Bone marrow (tissue), 2 donors: ENCODE results near the gene IGSF9B.

Source experiments
- DNase-seq, 2 donors: peaks; one replicate each; lab custom pipeline; 2025; lab: John Stamatoyannopoulos, UW

IGSF9B gene

DNA sequence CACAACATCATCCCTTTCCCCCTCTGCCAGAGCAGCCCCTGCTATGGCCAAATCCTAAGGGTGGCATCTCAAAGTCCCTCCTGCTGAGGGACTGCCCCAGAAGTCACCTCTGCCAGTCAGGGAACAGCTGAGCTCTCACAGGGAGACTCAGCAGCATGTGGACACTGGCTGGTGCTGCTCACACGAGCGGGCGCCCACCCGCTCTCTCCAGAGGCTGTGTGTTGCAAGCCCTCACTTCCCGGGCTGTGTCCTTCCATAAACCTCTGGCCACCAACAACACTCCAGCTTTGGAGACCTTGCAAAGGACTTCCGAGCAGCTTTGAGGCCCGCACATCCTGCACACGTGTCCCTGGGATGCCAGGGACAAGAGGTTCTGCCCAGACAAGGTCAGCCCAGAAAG lies 2.8 kb downstream of the IGSF9B start:
- no peak for DNase-seq

DNA sequence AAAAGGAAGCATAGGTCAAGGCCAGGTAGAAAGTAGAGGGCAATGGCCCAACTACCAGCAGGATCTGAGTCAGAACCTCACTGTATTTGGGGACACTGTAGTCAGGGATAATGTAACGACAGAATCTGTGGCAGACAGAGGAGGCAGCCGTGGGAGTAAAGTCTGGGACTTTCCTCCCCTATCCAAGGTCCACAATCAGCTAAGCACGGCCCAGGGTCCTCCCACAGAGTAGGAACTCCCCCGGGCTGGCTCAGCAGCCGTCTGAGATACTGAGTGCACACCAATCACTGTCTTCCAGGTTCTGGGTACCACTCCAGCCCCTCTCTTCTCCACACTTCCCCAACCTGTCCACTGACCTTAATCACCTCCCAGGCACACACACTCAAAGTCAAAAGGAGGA lies 3.2 kb downstream of the IGSF9B start:
- DNase-seq: no peak

DNA sequence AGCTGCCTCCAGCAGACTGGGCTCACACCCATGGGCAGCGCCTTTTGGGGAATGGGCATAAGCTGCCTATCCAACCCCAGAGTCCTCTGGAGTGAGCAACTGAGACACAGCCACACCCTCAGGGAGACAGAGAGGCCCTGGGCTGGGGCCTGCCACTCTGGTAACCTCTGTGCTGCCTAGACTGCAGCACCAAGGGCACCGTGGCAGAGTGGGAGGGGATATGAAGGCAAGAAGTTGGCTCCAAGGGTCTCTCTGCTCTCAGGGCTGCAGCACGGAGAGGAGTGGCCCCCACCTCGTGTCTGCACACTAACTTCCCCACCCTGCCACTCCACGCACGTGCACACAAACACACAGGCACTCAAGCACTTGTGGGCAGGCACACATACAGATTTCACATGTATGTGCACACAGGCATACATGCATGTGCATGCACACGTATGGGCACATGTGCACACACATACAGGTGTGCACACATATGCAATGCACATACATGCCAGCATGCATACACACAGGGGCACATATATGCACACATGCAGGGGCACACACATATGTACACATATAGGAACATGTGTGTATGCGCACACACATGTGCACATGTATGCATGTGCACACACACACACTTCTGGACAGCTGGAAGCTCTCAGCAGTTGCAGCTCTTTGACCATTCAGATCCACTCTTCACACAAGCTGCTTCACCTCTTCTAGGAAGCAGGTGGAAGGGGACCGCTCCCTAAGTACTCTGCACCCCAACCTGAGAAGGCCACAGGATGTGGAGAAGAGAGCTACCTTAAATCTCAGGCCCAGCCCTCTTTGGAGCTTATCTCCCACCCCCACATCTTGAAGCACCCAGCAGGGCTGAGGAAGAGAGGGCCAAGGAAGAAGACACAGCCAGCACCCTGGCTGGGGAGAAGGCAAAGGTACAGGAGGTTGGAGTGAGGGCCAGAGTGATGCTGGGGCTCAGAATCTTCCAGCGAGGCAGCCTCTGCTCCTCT lies 4.3 kb downstream of the IGSF9B start:
- DNase-seq: no peak

DNA sequence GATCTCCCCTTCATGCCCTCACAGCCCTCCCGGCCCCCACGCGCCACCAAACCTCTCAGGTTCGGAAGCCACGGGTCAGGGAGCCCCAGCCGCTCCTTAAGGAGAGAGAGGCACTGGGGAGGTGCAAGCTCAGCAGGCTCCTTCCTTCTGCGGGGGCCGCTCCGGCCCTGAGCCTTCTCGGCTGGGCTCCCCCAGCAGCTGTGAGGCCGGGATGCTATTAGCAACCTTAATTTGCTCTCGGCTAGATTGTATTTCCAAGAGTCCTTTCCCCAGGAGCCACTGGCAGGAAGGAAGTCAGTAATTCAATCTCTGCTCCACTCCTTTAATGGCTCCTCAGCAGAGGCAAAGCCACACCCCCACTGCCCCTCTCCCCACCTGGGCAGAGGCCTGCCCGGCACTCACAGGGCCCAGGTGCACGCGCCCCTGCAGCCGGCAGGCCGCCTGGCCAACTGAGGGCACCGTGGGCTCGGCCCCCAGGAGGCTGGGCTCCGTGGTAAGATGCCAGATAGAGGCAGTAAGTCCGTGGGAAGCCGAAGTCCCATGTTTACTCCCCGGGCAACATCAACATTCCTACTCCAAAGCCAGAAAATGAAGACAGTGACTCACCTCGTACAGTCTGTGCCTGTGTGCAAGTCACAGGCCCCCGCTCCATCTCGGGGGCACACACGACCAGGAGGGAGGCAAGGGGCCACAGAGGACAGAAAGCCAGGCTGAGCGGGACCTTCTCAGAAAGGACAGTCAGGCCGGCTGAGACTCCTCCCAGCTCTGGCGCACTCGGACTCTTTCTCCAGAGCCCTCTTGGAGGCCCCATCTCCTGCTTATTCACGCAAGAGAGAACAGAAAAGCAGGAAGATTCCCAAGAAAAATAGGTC lies 5.2 kb downstream of the IGSF9B start:
- DNase-seq: no peak

DNA sequence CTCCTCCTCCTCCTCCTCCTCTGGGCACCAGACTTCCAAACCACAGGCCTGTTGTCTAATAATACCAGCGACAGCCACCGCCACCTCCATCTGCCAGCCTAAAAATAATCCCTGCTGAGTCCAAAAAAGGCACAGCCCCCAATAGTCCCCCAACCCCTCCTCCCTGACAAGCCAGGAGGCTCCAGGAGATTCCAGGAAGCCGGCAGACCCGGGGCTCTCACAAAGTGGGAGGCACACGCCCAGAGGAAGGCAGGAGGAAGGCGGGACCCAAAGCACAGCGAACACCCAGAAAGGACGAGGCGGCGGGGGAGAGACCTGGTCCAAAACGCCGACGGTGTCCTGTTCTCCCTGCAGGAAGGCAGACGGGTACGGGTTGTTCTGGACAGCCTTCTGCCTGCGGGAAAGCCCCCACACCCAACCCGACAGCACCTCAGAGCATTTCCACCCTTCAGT lies 5.9 kb downstream of the IGSF9B start:
- no peak for DNase-seq

GRCh38 chr11:133950421-133950820 lies 6.3 kb downstream of the IGSF9B start:
- no peak for DNase-seq

GRCh38 chr11:133949129-133949528 lies 7.6 kb downstream of the IGSF9B start:
- no peak for DNase-seq

GRCh38 chr11:133948711-133949110 lies 8.1 kb downstream of the IGSF9B start:
- DNase-seq: no peak

GRCh38 chr11:133947321-133947756 lies 9.4 kb downstream of the IGSF9B start:
- DNase-seq: no peak

GRCh38 chr11:133946541-133947318 lies 10.0 kb downstream of the IGSF9B start:
- DNase-seq: no peak

GRCh38 chr11:133946051-133946450 lies 10.7 kb downstream of the IGSF9B start:
- DNase-seq: no peak

- DNase-seq: peak in 1 of 2 donors; percentile 60
Measured at GRCh38 chr11:133945087-133945974, 11.4 kb downstream of the IGSF9B start.

GRCh38 chr11:133943950-133944698 lies 12.6 kb downstream of the IGSF9B start:
- no peak for DNase-seq

- no peak for DNase-seq
Measured at GRCh38 chr11:133942577-133942976, 14.2 kb downstream of the IGSF9B start.

DNA sequence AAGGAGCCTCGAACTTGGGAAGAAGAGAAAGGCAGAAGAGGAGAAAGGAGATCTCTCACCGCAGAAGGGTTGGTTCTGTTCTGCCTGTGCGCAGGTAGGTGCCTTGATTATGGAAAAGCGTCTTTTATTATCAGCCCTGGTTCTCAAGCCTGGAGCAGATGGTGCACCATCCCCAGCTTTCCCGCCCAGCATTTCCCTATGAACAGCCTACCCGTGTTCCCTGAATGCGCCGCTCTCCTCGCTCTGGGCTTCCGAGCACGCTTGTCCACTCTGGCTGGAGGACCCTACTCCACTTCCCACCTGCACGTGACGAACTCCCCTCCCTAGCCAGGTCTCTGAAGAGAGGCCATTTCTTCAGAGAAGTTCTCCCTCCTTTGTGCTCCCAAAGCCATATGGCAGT lies 15.2 kb downstream of the IGSF9B start:
- no peak for DNase-seq

DNA sequence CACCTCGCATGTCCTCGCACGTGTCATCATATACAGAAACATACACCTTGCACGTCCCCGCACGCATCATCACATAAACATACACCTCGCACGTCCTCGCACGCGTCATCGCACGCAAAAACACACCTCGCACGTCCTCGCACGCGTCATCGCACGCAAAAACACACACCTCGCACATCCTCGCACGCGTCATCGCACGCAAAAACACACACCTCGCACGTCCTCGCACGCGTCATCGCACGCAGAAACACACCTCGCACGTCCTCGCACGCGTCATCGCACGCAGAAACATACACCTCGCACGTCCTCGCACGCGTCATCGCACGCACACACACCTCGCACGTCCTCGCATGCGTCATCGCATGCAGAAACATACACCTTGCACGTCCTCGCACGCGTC lies 16.7 kb downstream of the IGSF9B start:
- DNase-seq: no peak

DNA sequence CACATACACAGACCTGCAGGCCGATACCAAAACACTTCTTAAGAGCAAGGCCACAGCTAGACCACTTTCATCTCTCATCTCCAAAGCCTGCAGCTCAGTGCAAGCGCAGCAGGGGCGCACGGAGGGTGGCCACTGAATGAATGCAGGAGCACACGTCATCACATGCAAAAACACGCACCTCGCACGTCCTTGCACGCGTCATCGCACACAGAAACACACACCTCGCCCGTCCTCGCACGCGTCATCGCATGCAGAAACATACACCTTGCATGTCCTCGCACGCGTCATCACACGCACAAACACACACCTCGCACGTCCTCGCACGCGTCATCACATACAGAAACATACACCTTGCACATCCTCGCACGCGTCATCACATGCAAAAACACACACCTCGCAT lies 17.2 kb downstream of the IGSF9B start:
- no peak for DNase-seq

GRCh38 chr11:133938166-133938565 lies 18.6 kb downstream of the IGSF9B start:
- no peak for DNase-seq

- DNase-seq: no peak
Measured at GRCh38 chr11:133937468-133937867, 19.3 kb downstream of the IGSF9B start.

DNA sequence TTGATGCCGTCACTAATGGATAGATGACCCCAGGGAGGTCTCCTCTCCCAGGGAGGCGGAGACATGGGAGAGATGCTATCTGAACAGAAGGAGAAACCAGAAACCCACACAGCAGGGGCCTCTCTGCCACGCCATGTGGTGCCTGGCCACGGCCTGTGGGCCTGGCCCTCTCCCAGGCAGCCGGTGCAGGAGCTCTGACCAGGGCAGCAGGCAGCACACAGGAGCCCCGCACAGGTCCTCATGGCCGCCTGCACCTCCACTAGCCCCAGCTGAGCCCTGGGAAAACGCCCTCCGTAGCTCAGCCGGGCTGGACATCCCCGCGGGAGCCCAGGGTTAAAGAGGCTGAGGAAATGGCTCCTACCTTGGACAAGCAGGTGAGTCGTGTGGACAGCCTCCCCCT lies 19.8 kb downstream of the IGSF9B start:
- DNase-seq: no peak
